GM12878 (cell line): Measurements from ENCODE around the gene RNF126.

Experiments
- ETV6 ChIP-seq, 2 experiments: fragments of 450-650 bp in 1 of 2; IDR thresholded peaks in 1 of 2; conservative IDR thresholded peaks in 1 of 2; 2 replicates each; pipeline ENCODE4 v1.6.1; 2014; ENCODE audit warnings: antibody characterized with exemption in 1 of 2, borderline replicate concordance in 1 of 2, low read depth in 1 of 2, mild to moderate bottlenecking in 1 of 2, moderate library complexity in 1 of 2
- MXI1 ChIP-seq: fragments of 150-350 bp; IDR thresholded peaks from 2 replicates; pipeline ENCODE4 v1.6.1; 2011; ENCODE audit warnings: low read depth, mild to moderate bottlenecking, inconsistent platforms, low read length, improper control_type of control experiment
- POLR2AphosphoS2 ChIP-seq: IDR thresholded peaks from 2 replicates; pipeline ENCODE4 v1.6.1; 2011; ENCODE audit warnings: low read depth, mild to moderate bottlenecking, low read length, improper control_type of control experiment, moderate library complexity
- RELA ChIP-seq: fragments of 450-650 bp; IDR thresholded peaks from 2 replicates; pipeline ENCODE4 v1.8.0; 2014; ENCODE audit warnings: borderline replicate concordance; ENCODE audit not compliant: partially characterized antibody
- SMC3 ChIP-seq: IDR thresholded peaks from 2 replicates; pipeline ENCODE4 v1.6.1; 2011; ENCODE audit warnings: low read length, improper control_type of control experiment, borderline replicate concordance
- TF ChIP-seq, protein P1 (sequence below): fragments of 450-650 bp; IDR thresholded peaks from 2 replicates; pipeline ENCODE4 v1.6.1; 2018; ENCODE audit warnings: mild to moderate bottlenecking, low read depth, moderate library complexity; ENCODE audit not compliant: partially characterized antibody

- TF ChIP-seq POLR2AphosphoS2 (no peak), ETV6 (conservative IDR thresholded peaks at IDR 0.05 in 1 of 2, IDR thresholded peaks at IDR 0.05 in 1 of 2; ENCODE audit: borderline replicate concordance in 1 of 2, low read depth in 1 of 2) (no peak), RELA (no peak), SMC3 (no peak), MXI1 (no peak)
- TF ChIP-seq, protein P1, sequence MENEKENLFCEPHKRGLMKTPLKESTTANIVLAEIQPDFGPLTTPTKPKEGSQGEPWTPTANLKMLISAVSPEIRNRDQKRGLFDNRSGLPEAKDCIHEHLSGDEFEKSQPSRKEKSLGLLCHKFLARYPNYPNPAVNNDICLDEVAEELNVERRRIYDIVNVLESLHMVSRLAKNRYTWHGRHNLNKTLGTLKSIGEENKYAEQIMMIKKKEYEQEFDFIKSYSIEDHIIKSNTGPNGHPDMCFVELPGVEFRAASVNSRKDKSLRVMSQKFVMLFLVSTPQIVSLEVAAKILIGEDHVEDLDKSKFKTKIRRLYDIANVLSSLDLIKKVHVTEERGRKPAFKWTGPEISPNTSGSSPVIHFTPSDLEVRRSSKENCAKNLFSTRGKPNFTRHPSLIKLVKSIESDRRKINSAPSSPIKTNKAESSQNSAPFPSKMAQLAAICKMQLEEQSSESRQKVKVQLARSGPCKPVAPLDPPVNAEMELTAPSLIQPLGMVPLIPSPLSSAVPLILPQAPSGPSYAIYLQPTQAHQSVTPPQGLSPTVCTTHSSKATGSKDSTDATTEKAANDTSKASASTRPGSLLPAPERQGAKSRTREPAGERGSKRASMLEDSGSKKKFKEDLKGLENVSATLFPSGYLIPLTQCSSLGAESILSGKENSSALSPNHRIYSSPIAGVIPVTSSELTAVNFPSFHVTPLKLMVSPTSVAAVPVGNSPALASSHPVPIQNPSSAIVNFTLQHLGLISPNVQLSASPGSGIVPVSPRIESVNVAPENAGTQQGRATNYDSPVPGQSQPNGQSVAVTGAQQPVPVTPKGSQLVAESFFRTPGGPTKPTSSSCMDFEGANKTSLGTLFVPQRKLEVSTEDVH, result no peak
Observed at GRCh38 chr19:604355-604754, 58.7 kb downstream of the RNF126 start.
